CD14-positive monocyte (primary cell): ENCODE measurements around the gene ITPK1. TPM values are rescaled to one million over a fixed set of nuclear protein-coding genes. Genes with fewer than 3 reads are reported as not detected.

ENCODE experiments used
- DNase-seq, 3 donors: peaks; one replicate each; pipeline ENCODE4 v3.0.0-alpha.2; 2011 to 2022
- H2AFZ ChIP-seq: 2 replicates; pipeline ENCODE4 v1.6.0; 2012; ENCODE audit warnings: mild to moderate bottlenecking, low read depth, low read length, inconsistent platforms; ENCODE audit not compliant: insufficient read depth, poor library complexity, severe bottlenecking
- H3K27ac ChIP-seq, 2 donors: 1 replicate in 1 of 2; 2 replicates in 1 of 2; pipeline ENCODE4 v1.5.1; 2012 to 2013; ENCODE audit warnings: low read length in 2 of 2, control low read depth in 1 of 2, inconsistent platforms in 1 of 2, low read depth in 1 of 2, mild to moderate bottlenecking in 1 of 2
- H3K27me3 ChIP-seq, 2 donors: one replicate each; pipeline versions ENCODE4 v1.6.0 to v1.6.1; 2011 to 2013; ENCODE audit warnings: low read length in 2 of 2; ENCODE audit not compliant: control insufficient read depth in 2 of 2, insufficient read depth in 2 of 2
- H3K36me3 ChIP-seq, 2 donors: replicated peaks in 1 of 2; 1 replicate in 1 of 2; 2 replicates in 1 of 2; pipeline versions ENCODE4 v1.5.1 to v1.6.1; 2012 to 2013; ENCODE audit warnings: low read length in 2 of 2, control low read depth in 1 of 2, inconsistent platforms in 1 of 2, mild to moderate bottlenecking in 1 of 2; ENCODE audit not compliant: insufficient read depth in 2 of 2, control insufficient read depth in 1 of 2
- H3K4me1 ChIP-seq, 2 donors: 1 replicate in 1 of 2; 2 replicates in 1 of 2; pipeline versions ENCODE4 v1.5.1 to v1.6.1; 2012 to 2013; ENCODE audit warnings: low read length in 2 of 2, control low read depth in 1 of 2, inconsistent platforms in 1 of 2, mild to moderate bottlenecking in 1 of 2, moderate library complexity in 1 of 2; ENCODE audit not compliant: insufficient read depth in 2 of 2, control insufficient read depth in 1 of 2
- H3K4me2 ChIP-seq: replicated peaks from 2 replicates; pipeline ENCODE3; 2012; ENCODE audit warnings: low read length, moderate library complexity, mild to moderate bottlenecking; ENCODE audit not compliant: poor library complexity, severe bottlenecking; ENCODE audit errors: extremely low read depth
- H3K4me3 ChIP-seq, 3 experiments: fragments of 200-600 bp in 1 of 3; sonication (generic) in 1 of 3; replicated peaks in 1 of 3; 1 replicate in 2 of 3; 2 replicates in 1 of 3; pipeline ENCODE4 v1.5.1; 2011 to 2013; ENCODE audit warnings: low read length in 3 of 3, mild to moderate bottlenecking in 3 of 3, control low read depth in 2 of 3, low read depth in 2 of 3, inconsistent platforms in 1 of 3, moderate library complexity in 1 of 3
- H3K79me2 ChIP-seq: 2 replicates; pipeline ENCODE4 v1.6.0; 2012; ENCODE audit warnings: mild to moderate bottlenecking, control low read depth, inconsistent platforms, low read length, moderate library complexity; ENCODE audit not compliant: insufficient read depth
- H3K9ac ChIP-seq: 2 replicates; pipeline ENCODE4 v1.6.0; 2017; ENCODE audit warnings: low read length, mild to moderate bottlenecking; ENCODE audit not compliant: insufficient read depth, poor library complexity, severe bottlenecking
- H3K9me3 ChIP-seq, 2 donors: replicated peaks in 1 of 2; 1 replicate in 1 of 2; 2 replicates in 1 of 2; pipeline versions ENCODE4 v1.5.1 to v1.6.1; 2012 to 2013; ENCODE audit warnings: low read length in 2 of 2, control low read depth in 1 of 2; ENCODE audit not compliant: control insufficient read depth in 1 of 2, insufficient read depth in 1 of 2
- H4K20me1 ChIP-seq: 2 replicates; pipeline ENCODE4 v1.6.0; 2012; ENCODE audit warnings: mild to moderate bottlenecking, low read length, control low read depth, moderate library complexity; ENCODE audit not compliant: insufficient read depth
- H3K27ac Mint-ChIP-seq, 7 donors: one replicate each; pipeline ENCODE4 v1.8.0; 2020; ENCODE audit warnings: mild to moderate bottlenecking in 7 of 7, mixed read lengths in 7 of 7, moderate library complexity in 6 of 7, inconsistent platforms in 2 of 7
- H3K27me3 Mint-ChIP-seq, 3 donors: one replicate each; pipeline ENCODE4 v1.8.0; 2021 to 2022; ENCODE audit warnings: low read depth in 3 of 3, mild to moderate bottlenecking in 3 of 3, mixed read lengths in 3 of 3, moderate library complexity in 3 of 3, inconsistent platforms in 1 of 3
- H3K36me3 Mint-ChIP-seq, 2 donors: one replicate each; pipeline ENCODE4 v1.8.0; 2020; ENCODE audit warnings: mixed read lengths in 2 of 2, inconsistent platforms in 1 of 2, mild to moderate bottlenecking in 1 of 2
- H3K4me1 Mint-ChIP-seq: one replicate; pipeline ENCODE4 v1.8.0; 2020; ENCODE audit warnings: mild to moderate bottlenecking, mixed read lengths
- H3K4me3 Mint-ChIP-seq, 2 donors: one replicate each; pipeline ENCODE4 v1.8.0; 2020; ENCODE audit warnings: mild to moderate bottlenecking in 2 of 2, mixed read lengths in 2 of 2, moderate library complexity in 1 of 2
- H3K9me3 Mint-ChIP-seq, 7 donors: one replicate each; pipeline ENCODE4 v1.8.0; 2020 to 2022; ENCODE audit warnings: mixed read lengths in 7 of 7, mild to moderate bottlenecking in 6 of 7, moderate library complexity in 6 of 7, inconsistent platforms in 2 of 7
- WGBS: methylation state at CpG from one replicate; pipeline ENCODE4 v1.1.5; 2013; ENCODE audit warnings: missing lambda C conversion rate; ENCODE audit not compliant: insufficient coverage; 5-methylcytosine and 5-hydroxymethylcytosine counted together
- intact Hi-C, 2 donors: fragments of 100-400 bp; cut with micrococcal nuclease; formaldehyde crosslinking; loops; one replicate each; pipeline versions ENCODE4 v1.15.0 to v1.15.1; 2023
- polyA plus RNA-seq, 3 donors: library from polyadenylated mRNA; depleted of rRNA in 1 of 3; unstranded in 2 of 3; stranded (reverse) in 1 of 3; fragments of 300-500 nt in 2 of 3; fragments of >200 nt in 1 of 3; fragmentation: Illumina TruSeq in 2 of 3; gene quantifications; 1 replicate in 2 of 3; 2 replicates in 1 of 3; pipeline ENCODE4 v1.2.3, GENCODE V29; 2012 to 2021
- TF ChIP-seq, protein P1 (sequence below): fragments of 200-600 bp; IDR thresholded peaks from one replicate; pipeline ENCODE4 v1.8.0; 2022; ENCODE audit warnings: antibody characterized with exemption, mild to moderate bottlenecking

The ITPK1 gene
- polyA plus RNA-seq, 3 donors, result 57.1 to 144 (median 63.0) TPM

DNA sequence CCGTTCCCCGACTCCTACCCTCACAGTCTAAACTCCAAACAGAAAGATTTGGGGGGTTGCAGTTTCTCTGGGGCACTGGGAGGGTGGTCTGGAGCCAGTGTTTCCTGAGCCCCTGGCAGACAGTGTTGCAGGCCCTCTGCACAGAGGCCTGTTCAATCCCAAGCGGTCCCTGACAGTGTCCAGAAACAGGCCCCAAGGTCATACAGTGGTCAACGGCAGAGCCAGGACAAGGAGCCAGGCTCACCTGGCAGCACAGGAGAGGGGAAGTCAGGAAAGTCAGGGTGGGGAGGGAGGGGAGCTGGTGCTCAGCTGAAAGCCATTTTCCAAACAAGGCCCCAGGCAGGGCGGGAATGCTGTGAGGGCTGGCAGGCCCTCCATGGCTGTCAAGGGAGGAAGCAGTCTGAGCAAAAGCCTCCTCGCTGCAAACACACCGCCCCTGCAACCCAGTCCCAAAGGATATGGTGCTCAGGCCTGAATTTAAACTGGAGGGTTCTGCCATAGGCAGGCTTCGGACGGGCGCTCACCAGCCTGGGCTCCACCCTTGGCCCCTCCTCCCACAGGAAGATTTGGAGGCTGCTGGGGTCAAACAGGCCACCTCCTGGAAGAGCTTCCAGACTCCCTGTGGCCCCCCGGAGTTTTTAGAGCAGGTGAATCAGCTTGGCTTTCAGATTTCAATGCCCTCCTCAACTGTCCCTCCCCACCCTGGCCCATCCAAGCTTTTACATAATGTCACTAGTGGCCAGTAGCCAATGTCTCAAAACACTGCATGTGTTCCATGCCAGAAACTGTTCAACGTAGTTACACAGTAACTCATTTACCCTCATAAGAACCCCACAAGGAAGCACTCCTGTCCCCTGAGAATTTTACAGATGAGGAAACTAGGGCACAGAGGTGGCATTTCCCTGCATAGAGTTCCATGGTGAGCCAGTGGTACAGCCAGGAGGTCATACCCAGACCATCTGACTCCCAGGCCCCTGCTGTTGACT lies 151.3 kb downstream of the ITPK1 start:
- peaks cover 0 to 1% (median 1%) of the 10 kb centered on the region in 3 donors for H3K27me3 Mint-ChIP-seq
- H3K36me3 Mint-ChIP-seq, result peaks cover 45 to 64% of the 10 kb centered on the region in 2 donors
- no peak overlapping the region for H3K9ac ChIP-seq

More for the DNA sequence above, 151.3 kb downstream of the ITPK1 start:
- DNase-seq, result no peak
- Mint-ChIP-seq H3K4me1 (peaks cover 8% of the 10 kb centered on the region), H3K27ac (peak overlapping the region in 3 of 7 donors; percentile 12 to 54 (median 18)), H3K4me3 (no peak overlapping the region), H3K9me3 (peaks cover 0 to 6% (median 3%) of the 10 kb centered on the region in 7 donors)
- 100% methylated on average over 8 of the region's 12 CpGs for WGBS
- peaks cover 96% of the 10 kb centered on the region for H4K20me1 ChIP-seq
- no peak overlapping the region for H3K4me2 ChIP-seq
- TF ChIP-seq, protein P1, sequence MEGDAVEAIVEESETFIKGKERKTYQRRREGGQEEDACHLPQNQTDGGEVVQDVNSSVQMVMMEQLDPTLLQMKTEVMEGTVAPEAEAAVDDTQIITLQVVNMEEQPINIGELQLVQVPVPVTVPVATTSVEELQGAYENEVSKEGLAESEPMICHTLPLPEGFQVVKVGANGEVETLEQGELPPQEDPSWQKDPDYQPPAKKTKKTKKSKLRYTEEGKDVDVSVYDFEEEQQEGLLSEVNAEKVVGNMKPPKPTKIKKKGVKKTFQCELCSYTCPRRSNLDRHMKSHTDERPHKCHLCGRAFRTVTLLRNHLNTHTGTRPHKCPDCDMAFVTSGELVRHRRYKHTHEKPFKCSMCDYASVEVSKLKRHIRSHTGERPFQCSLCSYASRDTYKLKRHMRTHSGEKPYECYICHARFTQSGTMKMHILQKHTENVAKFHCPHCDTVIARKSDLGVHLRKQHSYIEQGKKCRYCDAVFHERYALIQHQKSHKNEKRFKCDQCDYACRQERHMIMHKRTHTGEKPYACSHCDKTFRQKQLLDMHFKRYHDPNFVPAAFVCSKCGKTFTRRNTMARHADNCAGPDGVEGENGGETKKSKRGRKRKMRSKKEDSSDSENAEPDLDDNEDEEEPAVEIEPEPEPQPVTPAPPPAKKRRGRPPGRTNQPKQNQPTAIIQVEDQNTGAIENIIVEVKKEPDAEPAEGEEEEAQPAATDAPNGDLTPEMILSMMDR, result no peak
- H3K4me1 ChIP-seq, result peaks cover 0 to 2% of the 10 kb centered on the region in 2 donors
- intact Hi-C loops, result no loop called here
- no peaks in the 10 kb centered on the region for H3K27me3 ChIP-seq
- peaks cover 69% of the 10 kb centered on the region for H3K79me2 ChIP-seq
- H3K4me3 ChIP-seq, result no peak overlapping the region
- peak overlapping the region in 1 of 2 donors; percentile 61 for H3K27ac ChIP-seq
- no peak overlapping the region for H2AFZ ChIP-seq
- no peaks in the 10 kb centered on the region for H3K9me3 ChIP-seq
- peaks cover 39 to 47% of the 10 kb centered on the region in 2 donors for H3K36me3 ChIP-seq
